Mammary epithelial cell (primary cell): ENCODE measurements around the gene HOXD8.

Experiments used
- EZH2 ChIP-seq: IDR thresholded peaks from 2 replicates; pipeline ENCODE4 v1.6.1; 2012; ENCODE audit warnings: low read length, inconsistent platforms, borderline replicate concordance
- TF ChIP-seq, protein P1 (sequence below), 2 donors: IDR thresholded peaks in 1 of 2; conservative IDR thresholded peaks in 1 of 2; 2 replicates each; pipeline ENCODE4 v1.5.1; 2011 to 2012; ENCODE audit warnings: inconsistent platforms in 2 of 2, low read length in 2 of 2, mild to moderate bottlenecking in 2 of 2, control low read depth in 1 of 2, low read depth in 1 of 2; ENCODE audit not compliant: insufficient read depth in 1 of 2; ENCODE audit errors: extremely low read depth in 1 of 2

DNA sequence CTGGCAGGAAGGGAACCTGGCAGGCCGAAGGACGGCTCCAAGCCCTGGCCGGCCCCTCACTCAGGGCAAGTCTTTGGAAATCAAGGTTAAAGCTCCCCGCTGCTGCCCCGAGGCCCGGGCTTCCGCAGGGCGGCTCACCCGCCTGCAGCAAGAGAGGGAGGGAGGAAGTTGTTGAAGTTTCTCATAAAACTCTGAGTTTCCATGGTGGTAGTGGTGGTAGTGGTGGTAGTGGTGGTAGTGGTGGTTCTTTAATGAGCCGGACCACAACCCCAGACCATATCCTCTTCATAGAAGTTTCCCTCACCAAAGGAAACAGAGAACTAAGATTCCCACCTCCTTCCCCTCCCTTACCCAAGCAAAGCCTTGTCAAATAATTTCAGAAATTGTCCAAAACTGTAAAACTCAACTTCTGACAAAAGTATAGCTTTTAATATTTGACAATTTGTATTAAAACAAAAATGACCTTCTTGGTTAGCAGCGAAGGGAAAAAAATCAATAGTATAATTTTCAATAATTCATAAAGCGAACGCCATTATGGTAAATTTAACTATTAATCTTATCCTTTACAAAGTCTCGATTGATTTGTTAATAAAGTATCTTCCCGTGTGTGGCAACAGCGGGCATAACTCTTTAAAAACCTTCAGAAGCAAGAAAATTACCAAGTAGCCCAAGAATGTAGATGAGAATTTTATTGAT, 14.4 kb upstream of the HOXD8 start:
- TF ChIP-seq, protein P1, sequence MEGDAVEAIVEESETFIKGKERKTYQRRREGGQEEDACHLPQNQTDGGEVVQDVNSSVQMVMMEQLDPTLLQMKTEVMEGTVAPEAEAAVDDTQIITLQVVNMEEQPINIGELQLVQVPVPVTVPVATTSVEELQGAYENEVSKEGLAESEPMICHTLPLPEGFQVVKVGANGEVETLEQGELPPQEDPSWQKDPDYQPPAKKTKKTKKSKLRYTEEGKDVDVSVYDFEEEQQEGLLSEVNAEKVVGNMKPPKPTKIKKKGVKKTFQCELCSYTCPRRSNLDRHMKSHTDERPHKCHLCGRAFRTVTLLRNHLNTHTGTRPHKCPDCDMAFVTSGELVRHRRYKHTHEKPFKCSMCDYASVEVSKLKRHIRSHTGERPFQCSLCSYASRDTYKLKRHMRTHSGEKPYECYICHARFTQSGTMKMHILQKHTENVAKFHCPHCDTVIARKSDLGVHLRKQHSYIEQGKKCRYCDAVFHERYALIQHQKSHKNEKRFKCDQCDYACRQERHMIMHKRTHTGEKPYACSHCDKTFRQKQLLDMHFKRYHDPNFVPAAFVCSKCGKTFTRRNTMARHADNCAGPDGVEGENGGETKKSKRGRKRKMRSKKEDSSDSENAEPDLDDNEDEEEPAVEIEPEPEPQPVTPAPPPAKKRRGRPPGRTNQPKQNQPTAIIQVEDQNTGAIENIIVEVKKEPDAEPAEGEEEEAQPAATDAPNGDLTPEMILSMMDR (conservative IDR thresholded peaks at IDR 0.05 in 1 of 2, IDR thresholded peaks at IDR 0.05 in 1 of 2; ENCODE audit: extremely low read depth in 1 of 2, insufficient read depth in 1 of 2, low read depth in 1 of 2, low read length in 2 of 2) = no peak
- TF ChIP-seq EZH2 = peak; percentile 92
